PFSK-1 (cell line): ENCODE results near the gene CCSER2.

Source experiments
- FOXP2 ChIP-seq: optimal IDR thresholded peaks from 2 replicates; pipeline ENCODE3; 2011; ENCODE audit warnings: borderline replicate concordance, control low read depth, inconsistent platforms; ENCODE audit not compliant: insufficient read depth; ENCODE audit errors: extremely low read length, extremely low read depth
- POLR2AphosphoS5 ChIP-seq: IDR thresholded peaks from 2 replicates; pipeline ENCODE4 v1.6.1; 2012; ENCODE audit warnings: low read depth, mild to moderate bottlenecking, control low read depth, low read length, moderate library complexity
- SIN3A ChIP-seq: IDR thresholded peaks from 2 replicates; pipeline ENCODE4 v1.6.1; 2012; ENCODE audit warnings: mild to moderate bottlenecking, low read length, moderate library complexity, borderline replicate concordance; ENCODE audit not compliant: insufficient read depth
- TAF1 ChIP-seq: IDR thresholded peaks from 2 replicates; pipeline ENCODE4 v1.6.1; 2012; ENCODE audit warnings: low read length, control low read depth, borderline replicate concordance; ENCODE audit not compliant: insufficient read depth
- TF ChIP-seq, protein P1 (sequence below), 2 experiments: IDR thresholded peaks; 2 replicates each; pipeline versions ENCODE4 v1.6.1 to v1.8.0; 2011 to 2012; ENCODE audit warnings: low read depth in 2 of 2, low read length in 2 of 2, control low read depth in 1 of 2, inconsistent platforms in 1 of 2, mild to moderate bottlenecking in 1 of 2, moderate library complexity in 1 of 2; ENCODE audit not compliant: insufficient read depth in 1 of 2

CCSER2 gene

DNA sequence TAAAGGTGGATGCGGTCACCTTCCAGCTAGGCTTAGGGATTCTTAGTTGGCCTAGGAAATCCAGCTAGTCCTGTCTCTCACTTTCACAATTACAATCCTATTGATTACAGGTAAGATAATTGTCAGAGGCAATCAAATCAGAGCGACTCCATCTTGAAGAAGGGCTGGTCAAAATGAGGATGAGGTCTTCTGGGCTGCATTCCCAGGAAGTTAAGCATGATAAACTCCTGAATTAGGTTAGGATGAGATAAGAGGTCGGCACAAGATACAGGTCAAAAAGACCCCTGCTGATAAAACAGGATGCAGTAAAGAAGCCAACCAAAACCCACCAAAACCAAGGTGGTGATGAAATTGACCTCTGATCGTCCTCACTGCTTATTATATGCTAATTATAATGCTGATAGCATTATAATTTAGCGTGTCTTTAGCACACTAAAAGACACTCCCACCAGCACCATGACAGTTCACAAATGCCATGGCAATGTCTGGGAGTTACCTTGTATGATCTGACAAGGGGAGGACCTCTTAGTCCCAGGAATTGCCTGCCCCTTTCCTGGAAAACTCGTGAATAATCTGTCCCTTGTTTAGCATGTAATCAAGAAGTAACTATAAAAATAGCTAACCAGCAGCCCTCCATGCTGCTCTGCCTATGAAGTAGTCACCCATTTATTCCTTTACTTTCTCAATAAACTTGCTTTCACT is 237.6 kb downstream of the CCSER2 start:
- TF ChIP-seq POLR2AphosphoS5 = no peak
- TF ChIP-seq, protein P1, sequence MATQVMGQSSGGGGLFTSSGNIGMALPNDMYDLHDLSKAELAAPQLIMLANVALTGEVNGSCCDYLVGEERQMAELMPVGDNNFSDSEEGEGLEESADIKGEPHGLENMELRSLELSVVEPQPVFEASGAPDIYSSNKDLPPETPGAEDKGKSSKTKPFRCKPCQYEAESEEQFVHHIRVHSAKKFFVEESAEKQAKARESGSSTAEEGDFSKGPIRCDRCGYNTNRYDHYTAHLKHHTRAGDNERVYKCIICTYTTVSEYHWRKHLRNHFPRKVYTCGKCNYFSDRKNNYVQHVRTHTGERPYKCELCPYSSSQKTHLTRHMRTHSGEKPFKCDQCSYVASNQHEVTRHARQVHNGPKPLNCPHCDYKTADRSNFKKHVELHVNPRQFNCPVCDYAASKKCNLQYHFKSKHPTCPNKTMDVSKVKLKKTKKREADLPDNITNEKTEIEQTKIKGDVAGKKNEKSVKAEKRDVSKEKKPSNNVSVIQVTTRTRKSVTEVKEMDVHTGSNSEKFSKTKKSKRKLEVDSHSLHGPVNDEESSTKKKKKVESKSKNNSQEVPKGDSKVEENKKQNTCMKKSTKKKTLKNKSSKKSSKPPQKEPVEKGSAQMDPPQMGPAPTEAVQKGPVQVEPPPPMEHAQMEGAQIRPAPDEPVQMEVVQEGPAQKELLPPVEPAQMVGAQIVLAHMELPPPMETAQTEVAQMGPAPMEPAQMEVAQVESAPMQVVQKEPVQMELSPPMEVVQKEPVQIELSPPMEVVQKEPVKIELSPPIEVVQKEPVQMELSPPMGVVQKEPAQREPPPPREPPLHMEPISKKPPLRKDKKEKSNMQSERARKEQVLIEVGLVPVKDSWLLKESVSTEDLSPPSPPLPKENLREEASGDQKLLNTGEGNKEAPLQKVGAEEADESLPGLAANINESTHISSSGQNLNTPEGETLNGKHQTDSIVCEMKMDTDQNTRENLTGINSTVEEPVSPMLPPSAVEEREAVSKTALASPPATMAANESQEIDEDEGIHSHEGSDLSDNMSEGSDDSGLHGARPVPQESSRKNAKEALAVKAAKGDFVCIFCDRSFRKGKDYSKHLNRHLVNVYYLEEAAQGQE (IDR thresholded peaks at IDR 0.05; ENCODE audit: insufficient read depth in 1 of 2, low read depth in 2 of 2, low read length in 2 of 2) = no peak
- TF ChIP-seq FOXP2 = no peak
- no peak for TF ChIP-seq TAF1
- TF ChIP-seq SIN3A = no peak

DNA sequence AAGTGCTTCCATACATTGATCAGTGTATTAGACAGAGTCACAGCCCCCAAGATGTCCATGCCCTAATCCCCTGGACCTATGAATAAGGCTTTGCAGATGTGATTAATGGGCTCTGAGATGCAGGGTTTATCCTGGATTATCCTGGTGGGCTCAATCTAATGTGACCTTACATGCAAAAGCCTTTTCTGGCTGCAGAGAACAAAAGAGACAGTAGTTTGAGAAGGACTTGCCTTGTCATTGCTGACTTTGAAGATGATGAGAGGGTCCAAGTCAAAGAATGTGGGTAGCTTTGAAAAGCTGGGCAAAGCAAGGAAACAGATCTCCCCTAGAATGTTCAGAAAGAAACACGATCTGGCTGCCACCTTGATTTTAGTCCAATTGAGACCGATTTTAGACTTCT is 238.7 kb downstream of the CCSER2 start:
- TF ChIP-seq FOXP2 (no peak), POLR2AphosphoS5 (no peak), TAF1 (no peak), SIN3A (no peak)
- TF ChIP-seq, protein P1 (IDR thresholded peaks at IDR 0.05; ENCODE audit: insufficient read depth in 1 of 2, low read depth in 2 of 2, low read length in 2 of 2) = no peak
